IPS DF 6.9 (cell line): ENCODE measurements around the gene CAV3.
"Not testable (repeated sequence)": the region's sequence is repeated elsewhere in the genome, so short reads cannot be mapped to it uniquely, and the experiment has no call there.

Source experiments
- DNase-seq: peaks from one replicate; pipeline ENCODE4 v3.0.0-alpha.2; 2013; ENCODE audit warnings: low read depth, low spot score
- H3K27ac ChIP-seq: one replicate; pipeline ENCODE4 v1.5.1; 2013; ENCODE audit warnings: low read length, control low read depth
- H3K27me3 ChIP-seq: 2 replicates; pipeline ENCODE4 v1.6.1; 2013; ENCODE audit warnings: mild to moderate bottlenecking, low read length; ENCODE audit not compliant: control insufficient read depth, insufficient read depth
- H3K36me3 ChIP-seq: 2 replicates; pipeline ENCODE4 v1.6.1; 2013; ENCODE audit warnings: low read length; ENCODE audit not compliant: control insufficient read depth, insufficient read depth
- H3K4me1 ChIP-seq: 2 replicates; pipeline ENCODE4 v1.6.1; 2013; ENCODE audit warnings: low read length; ENCODE audit not compliant: control insufficient read depth, insufficient read depth
- H3K4me3 ChIP-seq: 2 replicates; pipeline ENCODE4 v1.5.1; 2013; ENCODE audit warnings: mild to moderate bottlenecking, low read length
- H3K9me3 ChIP-seq: 2 replicates; pipeline ENCODE4 v1.6.1; 2013; ENCODE audit warnings: low read length, inconsistent platforms; ENCODE audit not compliant: control insufficient read depth, insufficient read depth
- WGBS: extraction: QIAGEN DNeasy Blood & Tissue Kit; methylation state at CpG from one replicate; pipeline ENCODE4 v1.1.7; 2013; ENCODE audit warnings: mixed read lengths, missing lambda C conversion rate; ENCODE audit not compliant: insufficient read length, insufficient coverage; 5-methylcytosine and 5-hydroxymethylcytosine counted together

Gene CAV3

DNA sequence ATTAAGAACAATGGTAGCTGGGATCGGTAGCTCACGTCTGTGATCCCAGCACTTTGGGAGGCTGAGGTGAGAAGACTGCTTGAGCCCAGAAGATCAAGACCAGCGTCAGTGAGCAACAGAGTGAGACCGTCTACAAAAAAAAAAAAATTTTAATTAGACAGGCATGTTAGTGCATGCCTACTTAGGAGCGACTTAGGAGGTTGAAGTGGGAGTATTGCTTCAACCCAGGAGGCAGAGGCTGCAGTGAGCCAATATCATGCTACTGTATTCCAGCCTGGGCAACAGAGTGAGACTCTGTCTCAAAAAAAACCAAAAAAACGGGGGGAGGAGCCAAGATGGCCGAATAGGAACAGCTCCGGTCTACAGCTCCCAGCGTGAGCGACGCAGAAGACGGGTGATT, 17.8 kb upstream of the CAV3 start:
- not testable (repeated sequence) for H3K9me3 ChIP-seq, H3K27ac ChIP-seq, H3K4me3 ChIP-seq, DNase-seq, H3K4me1 ChIP-seq, H3K36me3 ChIP-seq
- H3K27me3 ChIP-seq = peaks cover 35% of the 10 kb centered on the region
- whole genome bisulfite sequencing = no CpG with 5 or more reads among the region's 12 CpGs

DNA sequence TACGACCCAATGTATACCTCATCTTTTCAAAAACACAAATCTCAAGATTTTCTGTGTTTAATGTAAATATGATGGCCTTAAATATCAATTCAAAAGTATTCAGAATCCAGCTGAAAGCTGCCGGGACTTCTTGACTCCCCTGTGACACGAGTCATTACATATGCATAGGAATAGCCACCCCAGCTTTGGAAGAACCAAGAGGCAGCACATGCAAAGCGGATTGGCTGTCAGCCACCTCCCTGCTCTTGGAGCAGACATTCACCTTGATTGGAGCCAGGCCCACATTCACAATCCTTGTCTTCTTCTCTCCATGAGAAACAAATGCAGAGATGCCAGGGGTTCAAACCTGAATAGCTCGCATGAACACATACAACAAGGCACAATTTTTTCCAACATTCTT, 10.8 kb upstream of the CAV3 start:
- Histone ChIP-seq H3K27ac (no peak overlapping the region), H3K4me3 (no peak overlapping the region), H3K4me1 (peaks cover 2% of the 10 kb centered on the region; the same call in 1 of the 2 replicates), H3K9me3 (no peaks in the 10 kb centered on the region), H3K27me3 (no peaks in the 10 kb centered on the region), H3K36me3 (no peaks in the 10 kb centered on the region)
- no peak for DNase-seq
- no CpG with 5 or more reads among the region's 5 CpGs for WGBS

DNA sequence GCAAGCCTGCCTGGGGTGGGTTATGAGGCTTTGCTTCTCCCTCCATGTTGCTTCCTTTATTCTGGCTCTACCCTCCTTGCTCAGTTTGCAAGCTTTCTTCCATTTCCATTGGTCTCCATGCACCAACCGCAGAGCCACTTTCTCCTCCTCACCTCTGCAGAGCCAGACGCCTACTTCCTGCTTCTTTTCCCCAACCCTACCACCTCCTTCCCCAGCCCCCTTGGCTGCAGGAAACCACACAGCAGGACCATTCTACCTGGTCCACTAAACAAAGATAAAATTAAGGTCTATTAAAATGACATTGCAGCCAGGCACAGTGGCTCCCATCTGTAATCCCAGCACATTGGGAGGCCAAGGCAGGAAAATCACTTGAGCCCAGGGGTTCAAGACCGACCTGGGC, 10.0 kb upstream of the CAV3 start:
- Histone ChIP-seq H3K4me3 (no peak overlapping the region), H3K36me3 (no peaks in the 10 kb centered on the region), H3K27me3 (no peaks in the 10 kb centered on the region), H3K4me1 (peaks cover 4% of the 10 kb centered on the region), H3K27ac (no peak overlapping the region), H3K9me3 (no peaks in the 10 kb centered on the region)
- no CpG with 5 or more reads among the region's 3 CpGs for WGBS
- DNase-seq = no peak

DNA sequence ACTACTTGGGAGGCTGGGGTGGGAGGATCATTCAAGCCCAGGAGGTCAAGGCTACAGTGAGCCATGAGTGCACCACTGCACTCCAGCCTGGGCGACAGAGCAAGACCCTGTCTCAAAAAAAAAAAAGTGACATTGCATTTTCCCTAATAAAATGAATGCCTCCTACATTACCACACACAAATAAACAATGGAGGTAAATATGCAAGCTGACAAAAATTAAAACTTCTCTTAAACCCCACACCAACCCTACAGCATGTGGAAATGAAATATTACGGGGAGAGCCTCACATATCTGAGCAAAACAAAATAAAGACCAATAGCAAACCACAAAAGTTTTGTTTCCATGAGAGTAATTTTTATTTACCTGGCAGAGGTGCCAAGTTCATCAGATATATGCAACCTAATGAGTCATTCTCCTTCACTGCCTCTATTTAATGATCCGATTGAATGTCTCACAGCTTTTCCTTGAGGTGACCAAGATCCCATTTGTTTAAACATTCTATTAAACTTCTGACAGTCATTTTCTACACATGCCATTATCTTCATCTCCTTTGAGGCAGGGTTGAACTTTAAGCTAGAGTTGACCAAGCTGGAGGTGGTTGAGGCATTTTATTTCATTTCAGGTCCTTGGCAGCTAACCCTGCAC, 9.4 kb upstream of the CAV3 start:
- no peaks in the 10 kb centered on the region for H3K36me3 ChIP-seq
- no peak overlapping the region for H3K4me3 ChIP-seq
- no CpG with 5 or more reads among the region's 3 CpGs for WGBS
- no peak overlapping the region for H3K27ac ChIP-seq
- no peaks in the 10 kb centered on the region for H3K27me3 ChIP-seq
- no peak for DNase-seq
- no peaks in the 10 kb centered on the region for H3K9me3 ChIP-seq
- peaks cover 4% of the 10 kb centered on the region for H3K4me1 ChIP-seq

DNA sequence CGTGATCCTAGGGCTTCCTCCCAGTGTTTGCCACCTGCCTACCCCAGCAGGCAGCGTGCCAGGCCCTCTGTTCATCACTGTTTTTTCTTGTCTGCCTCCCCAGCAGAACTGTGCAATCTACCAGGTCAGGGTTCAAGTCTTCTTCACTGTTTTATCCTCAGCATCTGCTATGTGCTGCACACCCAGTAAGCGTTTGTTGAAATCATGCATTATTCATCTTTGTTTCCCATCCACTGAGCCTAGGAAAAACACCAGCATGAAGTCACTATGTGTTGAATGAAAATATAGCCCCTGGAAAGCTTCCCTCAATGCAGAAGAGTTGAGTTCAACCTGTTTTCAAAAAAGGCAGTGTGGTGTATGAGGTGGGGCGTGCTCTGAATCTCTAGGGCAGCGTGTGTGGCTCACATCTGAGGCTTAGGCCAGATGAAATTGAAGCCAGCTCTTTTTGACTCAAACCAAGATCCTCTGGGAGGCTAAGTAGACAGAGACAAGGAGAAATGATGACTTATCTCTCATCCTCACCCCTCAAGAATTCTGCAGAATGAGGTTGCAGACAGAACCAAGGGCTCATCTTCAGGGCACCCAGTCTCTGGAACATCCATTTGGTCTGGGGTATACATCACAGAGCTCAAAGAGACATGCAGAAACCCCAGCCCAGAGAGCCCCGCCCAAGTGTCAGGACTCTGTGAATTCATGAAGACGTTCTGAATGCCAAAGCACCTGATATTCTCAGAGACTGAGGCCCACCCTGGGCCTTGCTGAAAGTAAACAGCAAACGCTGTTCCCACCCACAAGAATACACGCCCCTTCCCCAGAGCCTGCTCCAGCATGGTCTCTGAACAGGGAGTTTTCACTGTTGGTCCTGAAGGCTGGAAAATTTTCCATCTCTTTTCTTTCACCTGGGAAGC, 5.7 kb upstream of the CAV3 start:
- no peaks in the 10 kb centered on the region for H3K27me3 ChIP-seq
- no CpG with 5 or more reads among the region's 9 CpGs for WGBS

DNA sequence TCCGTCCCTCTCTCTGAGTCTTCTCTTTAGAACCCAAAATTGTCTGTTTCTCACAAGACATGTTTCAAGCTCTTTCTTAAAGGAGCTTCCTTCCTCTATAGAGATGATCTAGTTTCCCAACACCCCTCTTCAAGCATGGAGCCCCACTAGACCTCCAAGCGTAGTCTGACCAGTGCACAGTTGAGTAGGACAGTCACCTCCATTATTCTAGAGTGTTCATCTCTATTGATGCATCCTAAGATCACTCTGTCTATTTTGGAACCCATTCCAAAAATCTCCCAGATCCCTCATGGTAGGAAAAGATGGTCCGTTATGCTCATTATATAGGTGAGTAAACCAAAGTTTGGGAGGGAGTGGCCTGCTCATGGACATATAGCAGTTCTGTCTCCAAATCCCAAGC, 4.1 kb upstream of the CAV3 start:
- Histone ChIP-seq H3K27me3 (no peaks in the 10 kb centered on the region), H3K36me3 (no peaks in the 10 kb centered on the region), H3K9me3 (no peaks in the 10 kb centered on the region), H3K4me3 (no peak overlapping the region), H3K27ac (no peak overlapping the region), H3K4me1 (peaks cover 1% of the 10 kb centered on the region; the same call in 1 of the 2 replicates)
- DNase-seq = no peak
- no CpG with 5 or more reads among the region's 3 CpGs for WGBS

More for the DNA sequence above, 5.7 kb upstream of the CAV3 start:
- no peak overlapping the region for H3K4me3 ChIP-seq
- H3K4me1 ChIP-seq = peaks cover 4% of the 10 kb centered on the region
- no peaks in the 10 kb centered on the region for H3K9me3 ChIP-seq
- no peak for DNase-seq
- no peak overlapping the region for H3K27ac ChIP-seq
- H3K36me3 ChIP-seq = no peaks in the 10 kb centered on the region

DNA sequence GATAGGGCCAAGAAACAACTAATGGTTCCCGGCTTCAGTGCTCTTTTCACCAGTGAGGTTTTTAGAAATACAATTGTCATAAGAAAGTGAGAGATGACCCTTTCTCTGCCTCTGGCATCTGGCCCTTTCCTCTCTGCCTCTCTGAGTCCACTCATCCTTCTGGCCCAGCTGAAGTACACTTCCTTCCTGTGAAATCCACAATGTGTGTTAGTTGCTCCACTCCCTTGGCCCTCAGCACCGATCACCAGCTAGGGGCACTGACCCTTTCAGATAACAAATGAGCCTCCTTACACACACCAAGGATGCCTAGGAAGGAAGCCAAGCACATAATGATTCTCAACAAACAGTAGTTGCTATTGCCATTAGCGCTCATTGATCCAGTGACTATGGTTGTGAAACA, 2.9 kb upstream of the CAV3 start:
- Histone ChIP-seq H3K36me3 (no peaks in the 10 kb centered on the region), H3K4me1 (peaks cover 1% of the 10 kb centered on the region; the same call in 1 of the 2 replicates), H3K9me3 (no peaks in the 10 kb centered on the region), H3K27me3 (no peaks in the 10 kb centered on the region), H3K27ac (no peak overlapping the region), H3K4me3 (no peak overlapping the region)
- no peak for DNase-seq
- WGBS = no CpG with 5 or more reads among the region's 3 CpGs

DNA sequence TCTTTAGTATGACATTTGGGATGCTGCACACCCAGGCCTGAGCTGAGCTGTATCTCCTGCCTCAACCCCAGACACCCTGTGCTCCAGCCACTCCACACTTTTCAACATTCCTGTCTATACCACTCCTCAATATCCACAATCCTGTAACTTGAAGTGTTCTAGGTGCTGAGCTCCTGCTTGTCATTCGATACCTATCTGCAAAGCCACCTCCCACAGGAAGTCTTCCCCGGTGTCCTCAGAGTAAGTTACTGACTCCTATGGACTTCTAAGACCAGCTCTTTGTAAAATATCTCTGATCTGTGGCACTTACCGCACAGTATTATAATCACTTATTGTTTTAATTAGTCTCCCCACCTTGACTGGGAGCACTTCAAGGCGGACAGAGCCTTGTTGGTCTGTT, 1.2 kb upstream of the CAV3 start:
- no peaks in the 10 kb centered on the region for H3K27me3 ChIP-seq
- no peaks in the 10 kb centered on the region for H3K9me3 ChIP-seq
- DNase-seq = no peak
- no CpG with 5 or more reads among the region's 4 CpGs for WGBS
- H3K27ac ChIP-seq = no peak overlapping the region
- H3K4me3 ChIP-seq = no peak overlapping the region
- no peaks in the 10 kb centered on the region for H3K36me3 ChIP-seq
- peaks cover 1% of the 10 kb centered on the region; the same call in 1 of the 2 replicates for H3K4me1 ChIP-seq

DNA sequence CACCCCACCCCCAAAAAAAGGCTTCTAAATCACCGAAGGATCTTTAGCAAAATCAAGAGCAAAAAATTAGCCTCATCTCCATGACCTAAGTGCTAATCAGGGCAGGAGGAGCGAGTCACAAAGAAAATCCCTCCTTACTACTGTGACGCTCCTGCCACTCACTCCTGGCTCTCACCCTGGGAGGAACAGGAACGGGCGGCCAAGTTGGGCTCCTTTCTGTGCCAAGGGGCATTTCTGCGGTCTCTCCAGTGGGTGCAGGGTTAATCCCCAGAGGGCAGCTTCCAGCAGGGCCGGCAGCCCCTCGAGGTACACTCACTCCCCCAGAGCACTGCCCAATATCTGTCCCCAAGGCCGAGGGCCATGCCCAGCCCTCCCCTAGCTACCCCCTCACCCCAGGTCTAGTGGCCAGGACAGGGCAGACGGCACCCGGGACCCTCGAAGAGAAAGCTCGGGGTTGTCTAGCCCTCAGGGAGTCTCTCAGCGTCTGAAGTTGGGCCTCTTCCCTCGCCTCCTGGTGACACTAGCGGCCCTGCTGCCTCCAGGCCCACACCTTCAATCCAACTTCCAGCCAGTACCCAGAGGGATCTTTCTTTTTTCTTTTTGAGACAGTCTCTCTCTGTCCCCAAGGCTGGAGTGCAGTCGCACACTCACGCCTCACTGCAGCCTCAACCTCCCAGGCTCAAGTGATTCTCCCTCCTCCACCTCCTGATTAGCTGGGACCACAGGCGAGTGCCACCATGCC, 706 bp downstream of the CAV3 start:
- Histone ChIP-seq H3K9me3 (no peaks in the 10 kb centered on the region), H3K36me3 (no peaks in the 10 kb centered on the region), H3K4me1 (no peaks in the 10 kb centered on the region), H3K4me3 (no peak overlapping the region), H3K27ac (no peak overlapping the region), H3K27me3 (no peaks in the 10 kb centered on the region)
- no peak for DNase-seq
- no CpG with 5 or more reads among the region's 19 CpGs for WGBS

DNA sequence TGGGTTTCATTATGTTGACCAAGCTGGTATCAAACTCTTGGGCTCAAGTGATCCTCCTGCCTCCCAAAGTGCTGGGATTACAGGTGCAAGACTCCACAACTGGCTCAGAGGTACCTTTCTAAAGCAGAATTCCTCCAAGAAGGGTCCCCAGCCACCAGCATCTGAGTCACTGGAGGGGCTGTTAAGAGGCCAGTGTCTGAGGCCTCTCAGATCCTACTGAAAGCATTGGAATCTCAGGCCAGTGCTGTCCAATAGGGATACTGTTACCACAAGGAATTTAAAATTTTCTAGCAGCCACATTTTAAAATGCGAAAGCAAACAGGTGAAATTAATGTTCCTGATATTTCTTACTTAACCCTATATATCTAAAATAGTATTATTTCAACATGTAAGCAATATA, 1.3 kb downstream of the CAV3 start:
- Histone ChIP-seq H3K27ac (no peak overlapping the region), H3K36me3 (no peaks in the 10 kb centered on the region), H3K4me1 (no peaks in the 10 kb centered on the region), H3K4me3 (no peak overlapping the region), H3K9me3 (no peaks in the 10 kb centered on the region), H3K27me3 (no peaks in the 10 kb centered on the region)
- WGBS = no CpG with 5 or more reads among the region's 1 CpG
- DNase-seq = no peak
